T-helper 2 cell treated with Interferon-gamma antibody and Interleukin-4, amounts not matched to agents 100 ng/mL and 5 ng/mL, for 36 hours (primary cell): ENCODE data around the gene RPS27L. TPM values are rescaled to one million over a fixed set of nuclear protein-coding genes. Genes with fewer than 3 reads are reported as not detected.
"Not testable (repeated sequence)": the region's sequence is repeated elsewhere in the genome, so short reads cannot be mapped to it uniquely, and the experiment has no call there.

Experiments
- intact Hi-C: fragments of 100-400 bp; cut with micrococcal nuclease; formaldehyde crosslinking; loops from one replicate; pipeline ENCODE4 v1.15.1; 2023
- total RNA-seq: library from RNA; stranded (reverse); gene quantifications from 2 replicates; pipeline ENCODE4 v1.2.3, GENCODE V29; 2022

RPS27L gene
- total RNA-seq, 1 donor from 2014 or later, result 206 TPM

- intact Hi-C loops, result no loop called here
Observed at GRCh38 chr15:63107895-63108546, 49.3 kb downstream of the RPS27L start.

DNA sequence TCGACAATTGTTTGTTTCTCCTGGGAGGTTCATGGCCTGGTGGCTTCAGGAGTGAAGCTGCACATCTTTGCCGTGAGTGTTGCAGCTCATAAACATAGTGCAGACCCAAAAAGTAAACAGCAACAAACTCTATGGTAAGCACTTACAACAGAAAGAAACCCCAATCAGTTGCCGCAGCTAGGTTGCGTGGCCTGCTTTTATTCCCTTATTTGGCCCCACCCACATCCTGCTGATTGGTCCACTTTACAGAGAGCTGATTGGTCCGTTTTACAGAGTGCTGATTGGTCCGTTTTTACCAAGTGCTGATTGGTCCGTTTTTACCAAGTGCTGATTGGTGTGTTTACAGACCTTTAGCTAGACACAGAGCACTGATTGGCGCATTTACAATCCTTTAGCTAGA lies 51.9 kb downstream of the RPS27L start:
- intact Hi-C loops, result not testable (repeated sequence)

DNA sequence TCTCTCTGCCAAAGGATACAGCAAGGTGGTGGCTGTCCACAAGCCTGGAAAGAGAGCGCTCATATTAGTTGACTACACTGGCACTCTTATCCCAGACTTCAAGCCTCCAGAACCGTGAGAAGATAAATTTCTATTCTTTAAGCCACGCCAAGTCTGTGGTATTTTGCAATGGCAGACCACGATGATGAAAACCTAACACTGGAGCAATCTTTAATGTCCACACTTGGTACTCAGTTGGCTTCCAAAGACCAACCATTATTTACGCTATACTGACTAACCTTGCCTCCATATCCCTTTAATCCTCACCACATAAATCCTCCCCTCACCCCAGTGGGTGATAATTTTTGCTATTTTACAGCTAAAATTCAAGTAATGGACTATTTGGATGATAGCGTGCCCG lies 52.5 kb downstream of the RPS27L start:
- intact Hi-C loops, result no loop called here

DNA sequence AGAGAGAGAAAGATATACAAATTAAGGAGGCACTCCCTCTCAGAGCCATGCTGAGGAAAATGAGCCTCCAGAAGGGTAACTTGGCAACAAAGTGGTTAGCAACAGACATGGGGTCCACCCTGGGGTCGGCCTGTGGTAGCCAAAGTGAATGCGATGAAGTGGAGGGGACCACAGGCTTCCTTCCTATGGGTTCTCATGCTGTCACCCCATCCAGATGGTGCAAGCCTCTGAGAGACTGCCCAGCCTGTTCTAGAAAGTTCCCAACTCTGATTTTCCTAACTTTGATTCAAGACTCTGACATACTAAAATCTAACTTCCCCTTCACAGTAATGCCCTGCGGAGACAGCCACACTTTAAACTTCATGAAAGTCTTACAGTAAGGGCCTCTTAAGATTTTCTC lies 53.9 kb downstream of the RPS27L start:
- intact Hi-C loops, result no loop called here

DNA sequence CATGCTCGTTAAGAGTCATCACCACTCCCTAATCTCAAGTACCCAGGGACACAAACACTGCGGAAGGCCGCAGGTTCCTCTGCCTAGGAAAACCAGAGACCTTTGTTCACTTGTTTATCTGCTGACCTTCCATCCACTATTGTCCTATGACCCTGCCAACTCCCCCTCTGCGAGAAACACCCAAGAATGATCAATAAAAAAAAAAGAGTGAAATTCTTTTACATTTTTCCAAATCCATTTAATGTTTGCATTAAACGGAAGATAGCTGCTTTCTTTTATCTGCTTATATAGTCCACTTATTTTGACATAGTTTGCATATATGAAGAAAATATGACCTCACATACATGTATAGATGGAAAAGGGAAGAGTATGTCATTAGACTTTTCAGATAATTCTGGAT lies 57.7 kb downstream of the RPS27L start:
- intact Hi-C loops, result not testable (repeated sequence)

DNA sequence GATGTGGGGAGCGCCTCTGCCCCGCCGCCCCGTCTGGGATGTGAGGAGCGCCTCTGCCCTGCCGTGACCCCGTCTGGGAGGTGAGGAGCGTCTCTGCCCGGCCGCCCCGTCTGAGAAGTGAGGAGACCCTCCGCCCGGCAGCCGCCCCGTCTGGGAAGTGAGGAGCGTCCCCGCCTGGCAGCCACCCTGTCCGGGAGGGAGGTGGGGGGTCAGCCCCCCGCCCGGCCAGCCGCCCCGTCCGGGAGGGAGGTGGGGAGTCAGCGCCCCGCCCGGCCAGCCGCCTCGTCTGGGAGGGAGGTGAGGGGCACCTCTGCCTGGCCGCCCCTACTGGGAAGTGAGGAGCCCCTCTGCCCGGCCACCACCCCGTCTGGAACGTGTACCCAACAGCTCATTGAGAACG lies 58.4 kb downstream of the RPS27L start:
- intact Hi-C loops, result not testable (repeated sequence)

Other genes starting within 250 kb of the RPS27L start
- gene TPM1, start 114.7 kb downstream of the RPS27L start, total RNA-seq, result 7.1 and 9.6 TPM in 2 replicates
- gene LACTB, start 35.6 kb downstream of the RPS27L start, total RNA-seq, result 10.4 and 11.2 TPM in 2 replicates
- gene RAB8B, start 32.1 kb upstream of the RPS27L start, total RNA-seq, result 111 and 120 TPM in 2 replicates
- gene APH1B, start 120.1 kb upstream of the RPS27L start, total RNA-seq, result 13.1 and 13.6 TPM in 2 replicates
- not detected in 2 replicates for gene CA12, start 224.4 kb upstream of the RPS27L start, total RNA-seq